HCT116 (cell line): Measurements from ENCODE around the gene TROAP. TPM values are rescaled to one million over a fixed set of nuclear protein-coding genes. Genes with fewer than 3 reads are reported as not detected.

Source experiments
- ATAC-seq: fragments of 200-7000 bp; cut with Tn5 transposase; 2 replicates; pipeline ENCODE4 v1.9.1; 2020; ENCODE audit warnings: mild to moderate bottlenecking, moderate library complexity
- BruUV-seq: library from RNA; stranded (reverse); fragments of 400-500 nt; replicated peaks from 2 replicates; lab custom pipeline; 2021; lab: Mats Ljungman, UMichigan
- CTCF ChIA-PET: fragments of 300-600 bp; sonication (Branson Sonifier 250); formaldehyde crosslinking; loops from one replicate; lab custom pipeline; 2021; ENCODE audit warnings: antibody characterized with exemption; lab: Charles Lee
- POLR2A ChIA-PET: fragments of 300-600, 350-600 bp; sonication (Branson Sonifier 250); formaldehyde crosslinking; loops from one replicate; lab custom pipeline; 2021; ENCODE audit warnings: antibody characterized with exemption; lab: Charles Lee
- RAD21 ChIA-PET, 2 experiments: fragments of 300-600 bp; sonication (Branson Sonifier 250); formaldehyde crosslinking; loops; one replicate each; lab custom pipeline; 2023; ENCODE audit warnings: low total read pairs in 2 of 2; ENCODE audit not compliant: uncharacterized antibody in 2 of 2, unreplicated experiment in 2 of 2, low non-redundant PET in 1 of 2; lab: Charles Lee
- DNase-seq: peaks from one replicate; pipeline ENCODE4 v3.0.0-alpha.2; 2010; ENCODE audit warnings: low read depth, low spot score
- H2AFZ ChIP-seq: fragments of 200-600 bp; shearing (Covaris generic), sonication (generic); 2 replicates; pipeline ENCODE4 v1.6.1; 2017; ENCODE audit warnings: low read depth, mixed run types, mixed read lengths, antibody characterized with exemption, low read length; ENCODE audit not compliant: poor library complexity, severe bottlenecking
- H3K27ac ChIP-seq: 2 replicates; pipeline ENCODE4 v1.5.1; 2012; ENCODE audit warnings: low read depth, low read length
- H3K27me3 ChIP-seq: fragments of 200-600 bp; sonication (generic); 2 replicates; pipeline ENCODE4 v1.6.1; 2016; ENCODE audit warnings: mixed run types, low read length, mixed read lengths; ENCODE audit not compliant: insufficient read depth
- H3K36me3 ChIP-seq, 2 experiments: fragments of 200-500 bp in 1 of 2; fragments of 200-600 bp in 1 of 2; sonication (Bioruptor generic) in 1 of 2; sonication (generic) in 1 of 2; 2 replicates each; pipeline versions ENCODE4 v1.5.1 to v1.6.1; 2014 to 2016; ENCODE audit warnings: low read length in 2 of 2, inconsistent platforms in 1 of 2, mixed read lengths in 1 of 2, mixed run types in 1 of 2; ENCODE audit not compliant: insufficient read depth in 2 of 2, control insufficient read depth in 1 of 2
- H3K4me1 ChIP-seq, 2 experiments: fragments of 200-600 bp in 1 of 2; sonication (generic) in 1 of 2; 2 replicates each; pipeline versions ENCODE4 v1.5.1 to v1.6.1; 2012 to 2017; ENCODE audit warnings: low read length in 2 of 2, inconsistent platforms in 1 of 2, mild to moderate bottlenecking in 1 of 2, mixed read lengths in 1 of 2, mixed run types in 1 of 2, moderate library complexity in 1 of 2; ENCODE audit not compliant: insufficient read depth in 2 of 2, control insufficient read depth in 1 of 2
- H3K4me2 ChIP-seq: fragments of 200-600 bp; sonication (generic); 2 replicates; pipeline ENCODE4 v1.6.1; 2017; ENCODE audit warnings: mixed run types, low read length, mixed read lengths
- H3K4me3 ChIP-seq, 2 experiments: fragments of 200-600 bp in 1 of 2; sonication (generic) in 1 of 2; replicated peaks in 1 of 2; 2 replicates each; pipeline ENCODE4 v1.5.1; 2011 to 2016; ENCODE audit warnings: low read length in 2 of 2, control low read depth in 1 of 2, low read depth in 1 of 2, mild to moderate bottlenecking in 1 of 2, mixed read lengths in 1 of 2, mixed run types in 1 of 2
- H3K79me2 ChIP-seq: fragments of 200-600 bp; sonication (generic); 2 replicates; pipeline ENCODE4 v1.6.1; 2017; ENCODE audit warnings: mild to moderate bottlenecking, mixed run types, low read length, moderate library complexity, mixed read lengths; ENCODE audit not compliant: insufficient read depth
- H3K9ac ChIP-seq: fragments of 200-600 bp; sonication (generic); 2 replicates; pipeline ENCODE4 v1.6.1; 2016; ENCODE audit warnings: low read length, mixed read lengths
- H3K9me2 ChIP-seq: fragments of 200-600 bp; sonication (generic), shearing (Covaris generic); 2 replicates; pipeline ENCODE4 v1.6.1; 2017; ENCODE audit warnings: mixed run types, mild to moderate bottlenecking, moderate library complexity; ENCODE audit not compliant: insufficient read depth
- H3K9me3 ChIP-seq, 2 experiments: fragments of 200-500 bp in 1 of 2; fragments of 200-600 bp in 1 of 2; sonication (Bioruptor generic) in 1 of 2; sonication (generic) in 1 of 2; 2 replicates each; pipeline ENCODE4 v1.6.1; 2014 to 2017; ENCODE audit warnings: low read length in 2 of 2, mixed read lengths in 2 of 2, inconsistent platforms in 1 of 2, low read depth in 1 of 2, mild to moderate bottlenecking in 1 of 2, mixed run types in 1 of 2, moderate library complexity in 1 of 2; ENCODE audit not compliant: control insufficient read depth in 1 of 2, insufficient read depth in 1 of 2
- H4K20me1 ChIP-seq: fragments of 200-600 bp; sonication (generic), shearing (Covaris generic); 2 replicates; pipeline ENCODE4 v1.6.1; 2017; ENCODE audit warnings: mixed run types, mild to moderate bottlenecking, moderate library complexity; ENCODE audit not compliant: insufficient read depth
- CBX3 ChIP-seq: IDR thresholded peaks from 2 replicates; pipeline ENCODE4 v1.6.1; 2012; ENCODE audit warnings: low read depth
- SP1 ChIP-seq: IDR thresholded peaks from 2 replicates; pipeline ENCODE4 v1.6.1; 2012; ENCODE audit warnings: low read depth
- SRF ChIP-seq: IDR thresholded peaks from 2 replicates; pipeline ENCODE4 v1.6.1; 2012; ENCODE audit warnings: low read depth
- ZFX ChIP-seq: fragments of 450-650 bp; IDR thresholded peaks from 2 replicates; pipeline ENCODE4 v1.6.1; 2017
- intact Hi-C: fragments of 100-400 bp; cut with micrococcal nuclease; formaldehyde crosslinking; loops from 2 replicates; pipeline ENCODE4 v1.10.0; 2022
- total RNA-seq: library from RNA; stranded (reverse); gene quantifications from one replicate; pipeline ENCODE4 v1.2.1, GENCODE V29; 2021; ENCODE audit not compliant: unreplicated experiment
- TF ChIP-seq, protein P1 (sequence below): IDR thresholded peaks from 2 replicates; pipeline ENCODE4 v1.6.1; 2011; ENCODE audit warnings: mild to moderate bottlenecking, low read length, moderate library complexity; ENCODE audit not compliant: insufficient replicate concordance; ENCODE audit errors: extremely low read depth
- TF ChIP-seq, protein P2 (sequence below): IDR thresholded peaks from 2 replicates; pipeline ENCODE4 v1.6.1; 2012
- TF ChIP-seq, protein P3 (sequence below): IDR thresholded peaks from 2 replicates; pipeline ENCODE4 v1.6.1; 2012

TROAP gene
- total RNA-seq, 1 experiment from 2014 or later: 99.1 TPM

DNA sequence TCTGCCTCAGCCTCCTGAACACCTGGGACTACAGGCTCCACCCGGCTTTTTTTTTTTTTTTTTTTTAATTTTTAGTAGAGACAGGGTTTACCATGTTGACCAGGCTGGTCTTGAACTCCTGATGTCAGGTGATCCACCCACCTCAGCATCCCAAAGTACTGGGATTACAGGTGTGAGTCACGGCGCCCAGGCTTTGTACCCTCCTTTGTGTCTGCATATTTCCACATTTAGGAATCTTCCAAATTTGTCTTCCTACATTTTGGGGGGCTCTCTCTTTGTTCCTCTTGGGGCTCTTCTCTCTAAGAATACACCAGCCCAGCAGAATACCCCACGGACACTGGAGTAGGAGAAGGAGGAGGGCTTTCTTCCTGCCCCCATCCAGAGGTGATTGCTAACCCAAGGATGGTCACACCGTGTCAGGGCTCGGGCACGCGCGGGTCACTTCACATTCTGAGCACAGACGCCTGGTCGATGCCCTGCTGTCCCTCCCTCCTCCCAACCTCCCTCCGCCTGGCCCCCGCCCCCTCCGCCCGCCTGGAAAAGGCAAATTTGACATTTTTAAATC lies 21.5 kb downstream of the TROAP start:
- no peak overlapping the region for H3K9ac ChIP-seq
- no peak overlapping the region for H3K27ac ChIP-seq
- RAD21 ChIA-PET: no interaction called here
- no peaks in the 10 kb centered on the region for H3K36me3 ChIP-seq
- no TSS peak for BruUV-seq
- no peaks in the 10 kb centered on the region for H3K27me3 ChIP-seq
- no peaks in the 10 kb centered on the region for H3K9me2 ChIP-seq
- DNase-seq (no peak), ATAC-seq (no peak)
- TF ChIP-seq, protein P1, sequence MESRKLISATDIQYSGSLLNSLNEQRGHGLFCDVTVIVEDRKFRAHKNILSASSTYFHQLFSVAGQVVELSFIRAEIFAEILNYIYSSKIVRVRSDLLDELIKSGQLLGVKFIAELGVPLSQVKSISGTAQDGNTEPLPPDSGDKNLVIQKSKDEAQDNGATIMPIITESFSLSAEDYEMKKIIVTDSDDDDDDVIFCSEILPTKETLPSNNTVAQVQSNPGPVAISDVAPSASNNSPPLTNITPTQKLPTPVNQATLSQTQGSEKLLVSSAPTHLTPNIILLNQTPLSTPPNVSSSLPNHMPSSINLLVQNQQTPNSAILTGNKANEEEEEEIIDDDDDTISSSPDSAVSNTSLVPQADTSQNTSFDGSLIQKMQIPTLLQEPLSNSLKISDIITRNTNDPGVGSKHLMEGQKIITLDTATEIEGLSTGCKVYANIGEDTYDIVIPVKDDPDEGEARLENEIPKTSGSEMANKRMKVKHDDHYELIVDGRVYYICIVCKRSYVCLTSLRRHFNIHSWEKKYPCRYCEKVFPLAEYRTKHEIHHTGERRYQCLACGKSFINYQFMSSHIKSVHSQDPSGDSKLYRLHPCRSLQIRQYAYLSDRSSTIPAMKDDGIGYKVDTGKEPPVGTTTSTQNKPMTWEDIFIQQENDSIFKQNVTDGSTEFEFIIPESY: no peak
- TF ChIP-seq SP1 (no peak), ZFX (no peak), SRF (no peak), CBX3 (no peak)
- TF ChIP-seq, protein P2, sequence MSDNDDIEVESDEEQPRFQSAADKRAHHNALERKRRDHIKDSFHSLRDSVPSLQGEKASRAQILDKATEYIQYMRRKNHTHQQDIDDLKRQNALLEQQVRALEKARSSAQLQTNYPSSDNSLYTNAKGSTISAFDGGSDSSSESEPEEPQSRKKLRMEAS: no peak
- TF ChIP-seq, protein P3, sequence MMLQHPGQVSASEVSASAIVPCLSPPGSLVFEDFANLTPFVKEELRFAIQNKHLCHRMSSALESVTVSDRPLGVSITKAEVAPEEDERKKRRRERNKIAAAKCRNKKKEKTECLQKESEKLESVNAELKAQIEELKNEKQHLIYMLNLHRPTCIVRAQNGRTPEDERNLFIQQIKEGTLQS: no peak
- H3K4me3 ChIP-seq: no peak overlapping the region
- no peaks in the 10 kb centered on the region for H3K9me3 ChIP-seq
- POLR2A ChIA-PET: no interaction called here
- CTCF ChIA-PET: no interaction called here
- H2AFZ ChIP-seq: no peak overlapping the region
- no peak overlapping the region for H3K4me2 ChIP-seq
- peaks cover 4% of the 10 kb centered on the region; the same call in 1 of the 2 replicates for H3K79me2 ChIP-seq
- H3K4me1 ChIP-seq: peaks cover 40 to 61% of the 10 kb centered on the region in 2 experiments
- intact Hi-C loops: no loop called here
- H4K20me1 ChIP-seq: no peaks in the 10 kb centered on the region
